Measurements from ENCODE around the gene PPP1R3C. TPM values are rescaled to one million over a fixed set of nuclear protein-coding genes. Genes with fewer than 3 reads are reported as not detected.

The PPP1R3C gene
- total RNA-seq, 4 donors from 2014 or later, result 1.1 to 4.6 (median 3.0) TPM

DNA sequence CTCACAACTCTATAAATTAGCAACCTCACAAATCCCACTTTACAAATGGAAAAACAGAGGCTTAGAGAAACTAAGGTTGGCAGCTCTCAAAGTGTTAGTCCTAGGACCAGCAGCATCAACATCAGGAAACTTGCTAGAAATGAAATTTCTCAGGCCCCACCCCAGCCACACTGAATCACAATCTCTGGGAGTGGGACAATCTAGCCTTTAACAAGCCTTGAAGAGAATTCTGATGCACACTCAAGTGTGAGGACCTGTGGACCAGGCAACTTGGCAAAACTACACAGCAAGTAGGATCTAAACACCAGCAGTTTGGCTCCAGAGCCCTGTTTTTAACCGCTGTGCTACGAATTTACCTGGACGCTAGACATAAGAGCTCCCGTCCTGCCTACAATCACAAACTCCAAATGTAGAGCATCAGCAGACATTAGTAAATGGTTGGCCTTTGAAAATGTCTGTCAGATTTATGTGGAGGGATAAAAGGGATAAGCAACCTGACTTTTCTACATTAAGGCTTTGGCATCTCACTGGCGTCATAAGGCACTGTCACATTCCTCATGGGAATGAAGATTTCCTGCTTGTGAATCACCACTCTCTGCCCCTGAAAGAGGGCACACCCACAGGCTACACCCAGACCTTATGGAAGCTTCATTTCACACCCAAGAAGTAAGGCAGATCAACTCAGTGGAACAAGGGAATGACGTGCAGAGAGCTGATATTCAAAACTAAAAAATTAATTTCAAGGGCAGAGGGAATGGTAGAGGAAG lies 34.5 kb downstream of the PPP1R3C start:
- peaks cover 11% of the 10 kb centered on the region for H3K27me3 ChIP-seq
- in situ Hi-C loops (cut with MboI; ENCODE audit: low pct_ligation_motif_present in 1 of 4, low pct_unique_long_range_greater_than_20kb in 1 of 4, low sequenced_read_pairs in 3 of 4) (no loop called here), intact Hi-C loops (cut with DNase I; ENCODE audit: low total_unique reads) (no loop called here)
- H3K27ac ChIP-seq, result peak overlapping the region; percentile 59 to 75 (median 66)
- no peak for TF ChIP-seq EP300 (IDR thresholded peaks at IDR 0.05; ENCODE audit: low read depth)
- peak; percentile 18 to 50 (median 24) for TF ChIP-seq POLR2AphosphoS5 (IDR thresholded peaks at IDR 0.05)
- TF ChIP-seq POLR2A (IDR thresholded peaks at IDR 0.05), result no peak
- TF ChIP-seq, protein P1, sequence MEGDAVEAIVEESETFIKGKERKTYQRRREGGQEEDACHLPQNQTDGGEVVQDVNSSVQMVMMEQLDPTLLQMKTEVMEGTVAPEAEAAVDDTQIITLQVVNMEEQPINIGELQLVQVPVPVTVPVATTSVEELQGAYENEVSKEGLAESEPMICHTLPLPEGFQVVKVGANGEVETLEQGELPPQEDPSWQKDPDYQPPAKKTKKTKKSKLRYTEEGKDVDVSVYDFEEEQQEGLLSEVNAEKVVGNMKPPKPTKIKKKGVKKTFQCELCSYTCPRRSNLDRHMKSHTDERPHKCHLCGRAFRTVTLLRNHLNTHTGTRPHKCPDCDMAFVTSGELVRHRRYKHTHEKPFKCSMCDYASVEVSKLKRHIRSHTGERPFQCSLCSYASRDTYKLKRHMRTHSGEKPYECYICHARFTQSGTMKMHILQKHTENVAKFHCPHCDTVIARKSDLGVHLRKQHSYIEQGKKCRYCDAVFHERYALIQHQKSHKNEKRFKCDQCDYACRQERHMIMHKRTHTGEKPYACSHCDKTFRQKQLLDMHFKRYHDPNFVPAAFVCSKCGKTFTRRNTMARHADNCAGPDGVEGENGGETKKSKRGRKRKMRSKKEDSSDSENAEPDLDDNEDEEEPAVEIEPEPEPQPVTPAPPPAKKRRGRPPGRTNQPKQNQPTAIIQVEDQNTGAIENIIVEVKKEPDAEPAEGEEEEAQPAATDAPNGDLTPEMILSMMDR (IDR thresholded peaks at IDR 0.05), result no peak
- no peak for DNase-seq
- H3K4me3 ChIP-seq, result no peak overlapping the region
- 14 to 71% methylated on average over 1 to 6 of the region's 6 CpGs for WGBS, 2 donors (ENCODE audit: low coverage in 1 of 2)
- H3K4me1 ChIP-seq, result peaks cover 12 to 32% (median 22%) of the 10 kb centered on the region in 4 donors
- H3K36me3 ChIP-seq, result no peaks in the 10 kb centered on the region
- no peaks in the 10 kb centered on the region for H3K9me3 ChIP-seq

DNA sequence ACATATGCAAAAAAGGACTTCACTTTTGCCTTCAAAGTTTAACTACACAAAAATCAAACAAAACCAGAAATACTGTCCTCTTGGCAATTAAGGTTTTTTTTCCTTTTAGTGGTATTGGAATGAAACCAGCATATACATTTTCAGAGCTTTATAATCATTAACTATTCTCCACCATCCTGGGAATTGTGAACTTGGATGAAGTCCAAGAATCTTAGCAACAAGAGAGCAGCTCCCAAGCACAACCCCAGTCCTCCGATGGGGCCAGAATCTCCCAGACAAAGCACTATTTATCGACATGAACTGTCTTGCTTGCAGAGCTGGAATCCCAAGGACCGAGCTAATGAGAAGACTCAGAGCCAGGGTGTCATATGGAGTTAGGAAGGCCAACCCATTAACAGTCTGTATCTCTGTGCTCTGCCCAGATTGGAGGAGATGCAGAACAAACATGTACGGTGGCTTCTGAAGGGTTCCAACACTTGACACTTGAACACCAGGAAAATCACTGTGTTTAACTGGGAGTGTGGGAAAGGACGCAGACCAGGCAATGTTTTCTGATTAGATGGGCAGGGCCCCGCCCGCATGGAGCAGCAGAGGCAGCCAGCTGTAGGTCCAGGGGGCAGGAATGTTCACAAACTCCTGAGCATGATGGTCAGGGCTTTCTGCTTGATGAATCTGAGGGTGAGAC lies 35.5 kb downstream of the PPP1R3C start:
- peak overlapping the region; percentile 59 to 75 (median 66) for H3K27ac ChIP-seq
- no peak for TF ChIP-seq EP300 (IDR thresholded peaks at IDR 0.05; ENCODE audit: low read depth)
- TF ChIP-seq, protein P1 (IDR thresholded peaks at IDR 0.05), result no peak
- TF ChIP-seq POLR2A (IDR thresholded peaks at IDR 0.05), result no peak
- TF ChIP-seq POLR2AphosphoS5 (IDR thresholded peaks at IDR 0.05), result no peak
- in situ Hi-C loops (cut with MboI; ENCODE audit: low pct_ligation_motif_present in 1 of 4, low pct_unique_long_range_greater_than_20kb in 1 of 4, low sequenced_read_pairs in 3 of 4), result no loop called here
- intact Hi-C loops (cut with DNase I; ENCODE audit: low total_unique reads), result no loop called here
- H3K27me3 ChIP-seq, result peaks cover 18% of the 10 kb centered on the region
- H3K36me3 ChIP-seq, result no peaks in the 10 kb centered on the region
- DNase-seq, result no peak
- peaks cover 12 to 40% (median 28%) of the 10 kb centered on the region in 4 donors for H3K4me1 ChIP-seq
- H3K4me3 ChIP-seq, result no peak overlapping the region
- H3K9me3 ChIP-seq, result no peaks in the 10 kb centered on the region
- WGBS, 2 donors (ENCODE audit: low coverage in 1 of 2), result 0 to 32% methylated on average over 2 to 7 of the region's 7 CpGs

DNA sequence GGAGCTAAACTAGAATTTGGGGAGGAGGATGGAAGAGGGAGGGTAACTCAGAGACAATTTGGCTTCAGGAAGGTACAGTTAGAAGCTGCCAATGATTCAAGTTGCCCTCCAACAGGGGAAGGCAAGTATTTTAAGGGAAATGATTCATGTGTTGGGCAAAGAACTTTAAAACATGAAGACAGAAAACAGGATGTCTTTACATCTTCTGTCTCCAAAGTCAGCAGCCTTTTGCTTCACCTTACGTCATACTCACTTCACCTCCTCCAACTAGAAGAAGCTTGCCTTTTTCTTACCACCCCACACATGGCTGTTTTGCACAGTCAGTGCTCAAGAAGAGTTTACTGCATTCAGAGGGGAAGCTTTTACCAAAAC lies 36.1 kb downstream of the PPP1R3C start:
- WGBS, 2 donors (ENCODE audit: low coverage in 1 of 2), result 18 to 67% methylated on average over 1 of the region's 1 CpG
- H3K4me1 ChIP-seq, result peaks cover 17 to 45% (median 33%) of the 10 kb centered on the region in 4 donors
- TF ChIP-seq POLR2A (IDR thresholded peaks at IDR 0.05) (no peak), EP300 (IDR thresholded peaks at IDR 0.05; ENCODE audit: low read depth) (no peak), POLR2AphosphoS5 (IDR thresholded peaks at IDR 0.05) (no peak)
- TF ChIP-seq, protein P1 (IDR thresholded peaks at IDR 0.05), result no peak
- no peak overlapping the region for H3K4me3 ChIP-seq
- DNase-seq, result no peak
- in situ Hi-C loops (cut with MboI; ENCODE audit: low pct_ligation_motif_present in 1 of 4, low pct_unique_long_range_greater_than_20kb in 1 of 4, low sequenced_read_pairs in 3 of 4), result no loop called here
- peak overlapping the region; percentile 59 to 75 (median 66) for H3K27ac ChIP-seq
- no peaks in the 10 kb centered on the region for H3K9me3 ChIP-seq
- intact Hi-C loops (cut with DNase I; ENCODE audit: low total_unique reads), result no loop called here
- peaks cover 22% of the 10 kb centered on the region for H3K27me3 ChIP-seq
- H3K36me3 ChIP-seq, result no peaks in the 10 kb centered on the region

DNA sequence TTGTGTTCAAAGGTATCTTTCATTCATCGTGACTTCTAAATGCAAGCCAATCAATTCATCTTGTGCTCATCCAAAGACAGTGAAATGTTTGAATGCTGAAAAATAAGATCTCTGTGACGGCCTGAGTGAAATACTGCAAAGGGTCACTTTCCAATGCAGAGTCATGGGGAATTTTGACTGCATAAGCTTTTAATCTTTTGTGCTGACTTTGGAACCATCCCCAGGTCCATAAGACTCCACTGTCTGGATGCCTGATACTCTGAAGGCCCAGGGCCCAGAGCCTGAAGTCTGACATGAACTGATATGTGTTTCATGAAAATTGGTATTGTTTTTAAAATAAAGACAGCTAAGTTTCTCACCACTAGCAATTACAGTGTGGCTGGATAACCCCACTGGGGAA lies 39.0 kb downstream of the PPP1R3C start:
- no peaks in the 10 kb centered on the region for H3K9me3 ChIP-seq
- H3K4me1 ChIP-seq, result peaks cover 39 to 74% (median 55%) of the 10 kb centered on the region in 4 donors
- WGBS, 2 donors (ENCODE audit: low coverage in 1 of 2), result 69 to 76% methylated on average over 2 of the region's 2 CpGs
- H3K27ac ChIP-seq, result peak overlapping the region in 2 of 4 donors; percentile 79 to 94
- in situ Hi-C loops (cut with MboI; ENCODE audit: low pct_ligation_motif_present in 1 of 4, low pct_unique_long_range_greater_than_20kb in 1 of 4, low sequenced_read_pairs in 3 of 4) (no loop called here), intact Hi-C loops (cut with DNase I; ENCODE audit: low total_unique reads) (no loop called here)
- no peaks in the 10 kb centered on the region for H3K36me3 ChIP-seq
- H3K4me3 ChIP-seq, result no peak overlapping the region
- TF ChIP-seq POLR2AphosphoS5 (IDR thresholded peaks at IDR 0.05) (no peak), POLR2A (IDR thresholded peaks at IDR 0.05) (no peak), EP300 (IDR thresholded peaks at IDR 0.05; ENCODE audit: low read depth) (no peak)
- TF ChIP-seq, protein P1 (IDR thresholded peaks at IDR 0.05), result no peak
- DNase-seq, result no peak
- H3K27me3 ChIP-seq, result peaks cover 22% of the 10 kb centered on the region
